Ureter (tissue), 1 donor: Measurements from ENCODE around the gene PSG4. TPM values are rescaled to one million over a fixed set of nuclear protein-coding genes. Genes with fewer than 3 reads are reported as not detected.
"Not testable (repeated sequence)": the region's sequence is repeated elsewhere in the genome, so short reads cannot be mapped to it uniquely, and the experiment has no call there.

Experiments
- DNase-seq: peaks from one replicate; pipeline ENCODE4 v3.0.0-alpha.2; 2020; ENCODE audit warnings: low spot score
- total RNA-seq: library from RNA; stranded (reverse); gene quantifications from one replicate; pipeline ENCODE4 v1.2.4, GENCODE V29; 2023
- donor health status: DM: yes; HTN: yes; CAD: no.

Gene PSG4
- total RNA-seq: 1.5 TPM

DNA sequence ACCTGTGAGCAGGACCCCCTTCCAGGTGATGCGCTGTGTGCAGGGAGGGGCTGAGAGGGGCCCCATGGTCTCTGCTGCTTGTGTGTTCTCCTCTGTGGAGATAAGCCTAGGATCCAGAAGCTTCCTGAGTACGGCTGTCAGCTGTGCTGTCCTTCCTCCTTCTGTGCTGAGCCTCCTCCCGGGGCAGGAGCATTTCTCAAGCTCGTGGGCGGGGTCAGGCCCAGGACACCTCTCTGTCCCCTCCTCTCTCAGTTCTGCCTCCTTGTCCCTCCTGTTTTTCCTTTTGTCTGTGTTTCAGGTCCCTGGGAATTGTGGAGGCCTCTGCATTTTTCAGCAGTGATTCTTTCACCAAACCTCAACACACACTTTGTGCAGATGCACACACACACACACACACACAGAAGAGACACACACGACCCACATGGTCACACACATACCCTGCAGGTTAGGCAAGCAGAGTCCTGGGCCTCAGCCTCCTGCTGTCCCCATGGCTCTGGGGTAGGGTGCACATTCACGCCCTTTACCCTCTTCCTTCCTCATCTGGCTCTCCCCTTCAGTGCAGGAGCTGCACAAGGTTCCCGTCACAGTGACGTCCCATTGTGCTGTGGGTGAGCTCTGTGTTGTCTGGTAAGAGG is at the start of gene PSG4:
TSS of gene PSG4 (minus strand) at position 168 of the 635 bp plus-strand sequence. CDS start at position 66, 102 bp downstream.
- not testable (repeated sequence) for DNase-seq

DNA sequence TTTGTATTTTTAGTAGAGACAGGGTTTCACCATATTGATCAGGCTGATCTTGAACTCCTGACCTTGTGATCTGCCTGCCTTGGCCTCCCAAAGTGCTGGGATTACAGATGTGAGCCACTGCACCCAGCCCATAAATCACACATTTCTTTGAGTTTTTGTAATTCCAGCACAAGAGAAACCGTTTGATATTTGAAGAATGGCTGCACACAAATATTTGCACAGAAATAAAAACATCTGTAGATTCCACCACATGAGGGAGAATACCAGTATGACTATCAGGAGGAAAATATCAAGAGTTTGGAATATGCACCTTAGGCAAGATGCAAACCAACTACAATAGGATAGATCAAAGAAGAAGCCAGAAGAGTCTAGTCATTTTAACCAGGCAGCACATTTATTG is 46.0 kb upstream of the PSG4 start:
- DNase-seq: not testable (repeated sequence)

GRCh38 chr19:43250296-43250695 is 44.9 kb upstream of the PSG4 start:
- not testable (repeated sequence) for DNase-seq

DNA sequence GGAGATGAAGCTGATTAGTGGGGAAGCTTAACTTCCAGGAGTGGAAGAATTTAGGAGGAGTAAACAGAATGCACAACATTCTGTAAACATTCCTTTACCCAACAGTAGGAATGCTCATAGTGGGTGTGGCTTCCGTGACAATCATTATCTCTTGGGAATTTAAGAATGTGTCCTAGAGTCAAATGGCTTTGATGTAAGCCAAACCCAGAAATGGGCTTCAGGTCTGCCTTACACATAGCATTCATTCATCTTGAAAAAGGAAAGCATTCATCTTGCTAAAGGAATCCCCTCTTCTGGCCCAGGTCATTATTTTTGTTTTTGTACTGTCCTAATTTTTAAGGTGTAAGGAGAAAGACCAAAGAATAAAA is 43.2 kb upstream of the PSG4 start:
- DNase-seq: not testable (repeated sequence)

- not testable (repeated sequence) for DNase-seq
Observed at GRCh38 chr19:43247243-43247880, 41.9 kb upstream of the PSG4 start.

- DNase-seq: not testable (repeated sequence)
Observed at GRCh38 chr19:43245848-43246247, 40.4 kb upstream of the PSG4 start.

GRCh38 chr19:43242211-43242610 is 36.8 kb upstream of the PSG4 start:
- DNase-seq: not testable (repeated sequence)

DNA sequence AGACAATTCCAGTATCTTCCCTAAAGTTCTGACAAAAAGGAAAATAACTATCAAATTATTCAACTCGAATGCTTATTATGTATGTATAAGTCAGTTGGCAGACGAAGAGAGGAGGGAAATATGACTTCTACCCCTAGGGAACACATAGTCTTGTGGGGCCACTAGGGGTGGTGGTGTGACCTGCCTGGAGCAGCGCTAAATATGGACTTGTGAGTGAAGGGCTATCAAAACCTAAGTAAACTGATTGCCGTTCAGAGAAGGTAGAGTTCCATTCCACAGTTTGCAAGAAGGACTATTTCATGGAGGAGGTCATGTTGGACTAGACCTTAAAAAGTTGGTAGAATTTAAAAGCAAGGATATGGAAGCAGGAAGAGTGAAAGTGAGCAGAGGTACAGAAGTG is 32.8 kb upstream of the PSG4 start:
- DNase-seq: not testable (repeated sequence)

- DNase-seq: not testable (repeated sequence)
Observed at GRCh38 chr19:43235686-43236085, 30.2 kb upstream of the PSG4 start.

DNA sequence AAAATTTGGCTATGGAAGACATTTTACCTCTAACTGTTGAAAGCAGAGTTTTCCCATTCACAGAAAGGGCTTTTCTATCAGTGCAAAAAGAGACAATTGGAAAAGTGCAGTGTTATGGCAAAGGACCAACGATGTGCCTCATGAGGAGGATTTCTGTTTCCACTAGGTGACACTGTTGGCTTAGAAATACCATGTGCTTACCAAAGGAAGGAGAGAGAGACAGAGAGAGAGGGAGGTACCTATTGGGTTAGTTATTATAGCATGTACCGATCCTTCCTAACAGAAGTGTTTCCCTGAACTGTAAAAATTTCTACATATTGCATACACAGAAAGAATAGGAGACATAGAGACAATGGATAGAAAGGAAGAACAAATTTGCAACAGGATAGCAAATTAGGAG is 23.9 kb upstream of the PSG4 start:
- no peak for DNase-seq

DNA sequence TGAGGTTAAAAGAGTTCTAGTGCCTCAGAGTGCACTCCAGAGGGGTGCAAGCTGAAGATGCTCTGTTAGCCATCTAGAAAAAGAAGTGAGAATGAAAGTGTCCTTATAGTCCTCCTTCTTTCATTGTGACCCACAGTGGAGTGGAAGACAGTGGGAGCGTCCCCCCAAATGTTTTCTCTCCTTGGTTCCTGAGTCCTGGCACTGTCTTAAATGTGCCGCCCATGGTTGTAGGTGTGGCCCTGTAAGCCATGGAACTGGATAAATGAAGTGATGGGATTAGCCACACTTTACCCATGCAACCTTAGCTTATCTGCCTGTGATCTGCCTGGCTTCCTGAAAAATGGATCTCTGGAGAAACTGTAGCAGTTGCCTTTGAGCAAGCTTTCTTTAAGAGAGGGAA is 23.3 kb upstream of the PSG4 start:
- DNase-seq: not testable (repeated sequence)

- DNase-seq: not testable (repeated sequence)
Observed at GRCh38 chr19:43226986-43227385, 21.5 kb upstream of the PSG4 start.

DNA sequence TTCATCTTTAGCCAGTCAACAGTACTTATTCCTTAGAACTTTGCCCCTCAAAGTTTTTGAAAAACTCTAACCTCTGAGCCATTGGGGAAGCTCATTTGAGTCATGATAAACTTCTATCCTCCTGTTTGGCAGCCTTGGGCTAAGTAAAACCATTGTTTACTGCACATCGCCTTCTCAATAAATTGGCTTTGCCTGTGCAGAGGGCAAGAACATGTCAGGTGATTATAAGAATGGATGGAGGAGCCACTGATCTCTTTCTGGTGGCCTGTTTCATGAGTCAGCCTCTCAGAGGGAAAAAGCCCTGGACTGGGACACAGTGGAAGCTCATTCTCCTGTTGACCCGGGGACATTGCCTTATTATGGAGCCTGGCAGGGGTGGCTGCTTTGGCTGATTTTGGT is 19.4 kb upstream of the PSG4 start:
- no peak for DNase-seq

- not testable (repeated sequence) for DNase-seq
Observed at GRCh38 chr19:43224201-43224854, 18.9 kb upstream of the PSG4 start.

GRCh38 chr19:43221891-43222290 is 16.5 kb upstream of the PSG4 start:
- not testable (repeated sequence) for DNase-seq

GRCh38 chr19:43219136-43219535 is 13.7 kb upstream of the PSG4 start:
- not testable (repeated sequence) for DNase-seq

DNA sequence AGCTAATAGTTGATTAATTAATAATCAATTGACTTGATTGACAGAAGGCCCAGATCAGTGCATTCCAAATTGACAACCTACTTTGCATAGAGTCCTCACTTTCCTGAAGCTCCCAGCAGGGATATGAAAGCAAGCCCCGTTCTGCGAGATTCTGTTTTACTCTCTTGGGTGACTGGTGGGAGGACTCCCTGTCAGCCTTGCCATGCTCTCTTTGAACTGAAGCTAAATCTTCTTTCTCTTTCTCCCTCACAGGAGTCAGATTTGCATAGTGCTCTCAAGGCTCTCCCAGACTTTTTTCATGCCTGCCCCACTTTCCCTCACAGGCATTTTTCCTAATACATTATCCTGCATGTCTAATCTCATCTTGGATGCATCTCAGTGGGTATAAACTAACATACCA is 10.4 kb upstream of the PSG4 start:
- DNase-seq: not testable (repeated sequence)

GRCh38 chr19:43207991-43208390 is 2.6 kb upstream of the PSG4 start:
- no peak for DNase-seq

GRCh38 chr19:43207174-43207573 is 1.7 kb upstream of the PSG4 start:
- not testable (repeated sequence) for DNase-seq

DNA sequence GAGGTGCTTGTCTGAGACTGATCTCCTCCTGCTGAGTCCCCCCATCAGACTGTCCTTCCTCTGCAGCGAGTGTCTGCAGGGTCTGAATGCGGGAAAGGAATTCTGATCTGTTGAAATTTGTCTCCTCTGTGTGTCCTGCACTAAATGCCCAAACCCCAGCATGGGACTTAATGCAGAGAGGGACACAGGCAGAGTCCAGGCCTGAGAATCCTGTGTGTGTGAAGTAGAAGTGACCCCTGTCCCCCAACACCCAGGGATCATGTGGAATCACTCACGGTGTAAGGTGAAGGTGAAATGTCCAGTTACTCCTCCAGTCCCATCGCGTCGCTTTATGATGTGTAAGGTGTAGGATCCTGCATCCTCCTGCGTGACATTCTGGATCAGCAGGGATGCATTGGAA is 1.8 kb downstream of the PSG4 start:
- DNase-seq: not testable (repeated sequence)

DNA sequence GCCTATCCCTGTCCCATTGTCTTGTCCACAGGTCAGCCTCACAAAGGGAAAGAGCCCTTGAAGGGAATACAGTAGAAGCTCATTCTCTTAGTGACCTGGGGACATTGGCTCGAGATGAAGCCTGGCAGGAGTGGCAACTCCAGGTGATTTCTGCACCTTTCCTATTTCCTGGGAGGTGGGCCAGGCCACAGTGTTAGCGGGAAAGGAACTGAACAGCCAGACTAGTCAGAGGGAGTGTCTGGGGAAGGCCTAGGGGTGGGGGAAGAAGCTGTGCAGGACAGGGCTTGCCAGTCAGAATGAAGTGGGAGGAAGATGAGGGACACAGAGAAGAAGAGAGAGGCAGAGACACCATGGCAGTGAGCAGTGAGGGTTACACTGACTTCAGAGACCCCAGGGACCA is 3.5 kb downstream of the PSG4 start:
- DNase-seq: not testable (repeated sequence)

DNA sequence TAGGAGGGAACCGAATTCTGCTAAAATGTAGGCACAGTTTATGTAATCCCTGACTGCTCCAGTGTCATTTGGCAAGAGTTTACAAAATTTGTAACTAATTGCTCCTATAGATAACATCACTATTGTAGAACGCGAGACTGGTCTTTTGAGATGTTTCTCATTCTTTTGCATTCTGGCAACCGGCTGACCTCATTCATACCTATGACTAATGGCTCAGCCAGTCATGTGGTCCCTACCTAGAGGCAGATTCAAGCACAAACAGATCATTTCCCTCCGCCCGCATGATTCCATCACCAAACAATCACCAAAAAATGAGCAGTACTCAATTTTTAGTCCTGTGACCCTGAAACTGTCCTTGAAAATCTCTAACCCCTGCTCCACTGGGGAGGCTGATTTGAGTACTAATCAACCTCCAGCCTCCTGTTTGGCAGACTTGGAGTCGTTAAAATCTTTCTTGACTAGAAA is 4.1 kb downstream of the PSG4 start:
- not testable (repeated sequence) for DNase-seq
